Measurements from ENCODE around the gene RNGTT.
"Not testable (repeated sequence)": the region's sequence is repeated elsewhere in the genome, so short reads cannot be mapped to it uniquely, and the experiment has no call there.

RNGTT gene

GRCh38 chr6:88914895-88915598, 48.4 kb downstream of the RNGTT start:
- in situ Hi-C loops (cut with HindIII; ENCODE audit: low sequenced_read_pairs) = no loop called here

GRCh38 chr6:88914180-88914579, 49.2 kb downstream of the RNGTT start:
- in situ Hi-C loops (cut with HindIII; ENCODE audit: low sequenced_read_pairs) = no loop called here

- in situ Hi-C loops (cut with HindIII; ENCODE audit: low sequenced_read_pairs) = no loop called here
Measured at GRCh38 chr6:88913471-88913870, 49.9 kb downstream of the RNGTT start.

GRCh38 chr6:88910922-88911778, 52.3 kb downstream of the RNGTT start:
- in situ Hi-C loops (cut with HindIII; ENCODE audit: low sequenced_read_pairs) = no loop called here

GRCh38 chr6:88908598-88909548, 54.5 kb downstream of the RNGTT start:
- in situ Hi-C loops (cut with HindIII; ENCODE audit: low sequenced_read_pairs) = no loop called here

- in situ Hi-C loops (cut with HindIII; ENCODE audit: low sequenced_read_pairs) = not testable (repeated sequence)
Measured at GRCh38 chr6:88907148-88907547, 56.3 kb downstream of the RNGTT start.

- in situ Hi-C loops (cut with HindIII; ENCODE audit: low sequenced_read_pairs) = no loop called here
Measured at GRCh38 chr6:88899569-88900316, 63.7 kb downstream of the RNGTT start.

- in situ Hi-C loops (cut with HindIII; ENCODE audit: low sequenced_read_pairs) = no loop called here
Measured at GRCh38 chr6:88895911-88896310, 67.5 kb downstream of the RNGTT start.

GRCh38 chr6:88890860-88891845, 72.3 kb downstream of the RNGTT start:
- in situ Hi-C loops (cut with HindIII; ENCODE audit: low sequenced_read_pairs) = no loop called here

- in situ Hi-C loops (cut with HindIII; ENCODE audit: low sequenced_read_pairs) = no loop called here
Measured at GRCh38 chr6:88890394-88890793, 73.0 kb downstream of the RNGTT start.

GRCh38 chr6:88884361-88884760, 79.1 kb downstream of the RNGTT start:
- in situ Hi-C loops (cut with HindIII; ENCODE audit: low sequenced_read_pairs) = no loop called here

- in situ Hi-C loops (cut with HindIII; ENCODE audit: low sequenced_read_pairs) = no loop called here
Measured at GRCh38 chr6:88882536-88882935, 80.9 kb downstream of the RNGTT start.

- in situ Hi-C loops (cut with HindIII; ENCODE audit: low sequenced_read_pairs) = no loop called here
Measured at GRCh38 chr6:88881451-88881850, 82.0 kb downstream of the RNGTT start.

- in situ Hi-C loops (cut with HindIII; ENCODE audit: low sequenced_read_pairs) = no loop called here
Measured at GRCh38 chr6:88880021-88880420, 83.4 kb downstream of the RNGTT start.

GRCh38 chr6:88877893-88878292, 85.5 kb downstream of the RNGTT start:
- in situ Hi-C loops (cut with HindIII; ENCODE audit: low sequenced_read_pairs) = no loop called here

GRCh38 chr6:88872962-88873361, 90.5 kb downstream of the RNGTT start:
- in situ Hi-C loops (cut with HindIII; ENCODE audit: low sequenced_read_pairs) = loop anchor here (25.0 kb wide), 1 partner anchor 936 kb away; no protein-coding TSS in a partner anchor

- in situ Hi-C loops (cut with HindIII; ENCODE audit: low sequenced_read_pairs) = loop anchor here (25.0 kb wide), 1 partner anchor 934 kb away; no protein-coding TSS in a partner anchor
Measured at GRCh38 chr6:88871498-88871897, 91.9 kb downstream of the RNGTT start.

- in situ Hi-C loops (cut with HindIII; ENCODE audit: low sequenced_read_pairs) = loop anchor here (25.0 kb wide), 1 partner anchor 934 kb away; no protein-coding TSS in a partner anchor
Measured at GRCh38 chr6:88870717-88871330, 92.6 kb downstream of the RNGTT start.

Measured in endothelial cell of hepatic sinusoid (primary cell).